GM13976 (cell line): ENCODE measurements around the gene ASXL3.

ENCODE experiments used
- DNase-seq: peaks from one replicate; pipeline ENCODE4 v3.0.0; 2012; ENCODE audit warnings: low spot score
- in situ Hi-C: fragments of 300-500 bp; cut with MboI; formaldehyde crosslinking; loops from one replicate; pipeline ENCODE4 v1.12.0; 2022; ENCODE audit warnings: low sequenced_read_pairs, mixed read lengths, inconsistent platforms; ENCODE audit not compliant: unreplicated experiment
- TF ChIP-seq, protein P1 (sequence below): IDR thresholded peaks from 2 replicates; pipeline ENCODE4 v1.5.1; 2012; ENCODE audit warnings: borderline replicate concordance, mild to moderate bottlenecking; ENCODE audit not compliant: insufficient read depth; ENCODE audit errors: extremely low read depth, missing control alignments, control extremely low read depth

The ASXL3 gene

DNA sequence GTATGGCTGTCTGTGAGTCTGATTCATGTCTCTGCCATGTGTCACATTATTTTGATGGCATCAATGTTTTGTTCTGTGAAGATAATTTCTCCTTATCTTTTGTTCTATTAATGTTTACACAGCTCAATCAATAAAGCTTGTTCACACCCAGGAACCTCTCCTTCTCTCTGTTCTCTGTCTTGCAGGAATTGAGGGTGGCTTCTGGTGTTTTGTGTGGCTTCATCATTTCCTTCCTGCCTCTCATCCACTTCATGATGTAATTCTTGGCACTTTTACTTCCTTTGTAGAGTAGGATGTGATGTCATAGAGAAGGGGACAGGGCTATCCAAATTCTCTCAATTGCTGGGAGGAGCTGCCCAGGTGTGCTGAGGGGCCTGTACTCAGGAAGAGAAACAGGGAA lies 27.2 kb downstream of the ASXL3 start:
- TF ChIP-seq, protein P1, sequence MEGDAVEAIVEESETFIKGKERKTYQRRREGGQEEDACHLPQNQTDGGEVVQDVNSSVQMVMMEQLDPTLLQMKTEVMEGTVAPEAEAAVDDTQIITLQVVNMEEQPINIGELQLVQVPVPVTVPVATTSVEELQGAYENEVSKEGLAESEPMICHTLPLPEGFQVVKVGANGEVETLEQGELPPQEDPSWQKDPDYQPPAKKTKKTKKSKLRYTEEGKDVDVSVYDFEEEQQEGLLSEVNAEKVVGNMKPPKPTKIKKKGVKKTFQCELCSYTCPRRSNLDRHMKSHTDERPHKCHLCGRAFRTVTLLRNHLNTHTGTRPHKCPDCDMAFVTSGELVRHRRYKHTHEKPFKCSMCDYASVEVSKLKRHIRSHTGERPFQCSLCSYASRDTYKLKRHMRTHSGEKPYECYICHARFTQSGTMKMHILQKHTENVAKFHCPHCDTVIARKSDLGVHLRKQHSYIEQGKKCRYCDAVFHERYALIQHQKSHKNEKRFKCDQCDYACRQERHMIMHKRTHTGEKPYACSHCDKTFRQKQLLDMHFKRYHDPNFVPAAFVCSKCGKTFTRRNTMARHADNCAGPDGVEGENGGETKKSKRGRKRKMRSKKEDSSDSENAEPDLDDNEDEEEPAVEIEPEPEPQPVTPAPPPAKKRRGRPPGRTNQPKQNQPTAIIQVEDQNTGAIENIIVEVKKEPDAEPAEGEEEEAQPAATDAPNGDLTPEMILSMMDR = no peak
- in situ Hi-C loops = no loop called here
- no peak for DNase-seq

DNA sequence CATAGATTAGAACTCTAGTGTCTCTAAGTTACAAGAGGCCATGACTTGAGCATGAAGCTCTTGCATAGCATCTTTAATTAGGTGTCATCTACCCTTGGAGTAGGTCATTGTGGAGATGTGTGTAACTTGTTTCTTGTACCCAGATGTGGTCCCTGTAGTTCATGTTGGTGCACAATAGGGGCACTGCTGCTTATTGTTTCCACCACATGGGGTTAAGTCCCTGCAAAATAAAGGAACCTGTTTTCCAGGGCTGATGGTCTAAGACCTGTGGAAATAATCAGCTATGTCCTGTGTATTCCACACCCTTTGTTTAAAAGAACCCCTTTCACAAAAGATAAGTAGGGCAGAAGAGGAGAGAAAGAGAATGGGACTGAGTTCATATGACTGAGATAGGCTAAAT lies 28.6 kb downstream of the ASXL3 start:
- DNase-seq = no peak
- in situ Hi-C loops = no loop called here
- TF ChIP-seq, protein P1 = no peak

DNA sequence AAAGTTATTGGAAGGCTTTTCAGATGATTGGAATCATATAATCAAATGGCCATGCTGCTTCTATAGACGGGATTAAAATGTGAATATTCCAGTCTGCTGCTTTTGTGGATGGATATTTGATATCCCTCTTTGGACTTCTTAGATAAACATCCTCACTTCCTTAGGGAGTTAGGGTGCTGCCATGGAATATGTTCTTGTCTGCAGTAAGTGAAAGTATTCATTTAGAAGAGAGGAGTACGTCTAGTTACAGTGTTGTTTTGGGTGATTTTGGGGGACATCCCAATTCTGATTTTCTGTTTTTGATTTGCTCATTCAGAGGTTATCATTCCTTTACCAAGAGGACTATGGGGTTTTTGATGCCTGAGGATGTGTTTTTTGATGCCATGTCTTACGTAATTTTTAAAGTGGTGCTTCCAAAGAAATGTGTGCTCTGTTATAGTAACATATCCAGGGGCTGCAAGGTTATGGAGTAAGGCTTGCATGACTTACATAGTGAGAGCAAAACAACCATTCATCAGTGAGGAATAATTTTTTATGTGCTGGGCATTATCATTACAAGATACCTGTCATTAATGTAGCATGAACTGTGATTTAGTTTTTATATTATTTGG lies 33.6 kb downstream of the ASXL3 start:
- in situ Hi-C loops = no loop called here
- TF ChIP-seq, protein P1 = no peak
- no peak for DNase-seq

DNA sequence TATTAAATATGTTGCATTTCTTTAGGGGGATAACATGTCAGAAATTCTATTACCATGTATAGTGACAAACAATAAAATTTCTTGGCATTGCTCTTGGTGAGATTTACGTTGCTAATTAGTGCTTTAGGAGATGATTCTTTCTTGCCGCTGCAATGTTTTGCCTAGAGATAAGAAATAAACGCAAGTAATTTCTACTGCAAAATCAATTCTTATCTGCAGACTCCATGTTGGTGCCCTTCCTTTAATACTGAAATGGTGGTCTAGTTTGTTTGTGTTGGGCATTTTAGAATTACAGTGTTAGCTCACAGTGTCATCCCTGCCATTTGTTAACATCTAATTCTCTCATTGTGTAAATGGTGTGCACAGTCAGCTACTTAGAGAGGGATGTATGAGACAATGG lies 34.6 kb downstream of the ASXL3 start:
- TF ChIP-seq, protein P1 = no peak
- no peak for DNase-seq
- in situ Hi-C loops = no loop called here

DNA sequence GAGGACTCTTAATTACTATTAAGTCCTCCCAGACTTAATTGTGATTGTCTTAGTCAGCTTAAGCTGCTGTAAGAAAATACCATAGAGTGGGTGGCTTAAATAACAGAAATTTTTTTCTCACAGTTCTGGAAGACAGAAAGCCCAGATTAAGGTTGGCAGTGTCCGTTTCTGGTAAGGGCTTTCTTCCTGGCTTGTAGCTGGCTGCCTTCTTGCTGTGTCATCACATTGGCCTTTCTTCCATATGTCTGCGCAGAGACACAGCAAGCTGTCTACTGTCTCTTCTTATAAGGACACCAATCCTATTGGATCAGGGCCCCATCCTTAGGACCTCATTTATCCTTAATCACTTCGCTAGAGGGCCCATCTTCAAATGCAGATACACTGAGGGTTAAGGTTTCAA lies 38.5 kb downstream of the ASXL3 start:
- TF ChIP-seq, protein P1 = no peak
- no peak for DNase-seq
- in situ Hi-C loops = no loop called here

DNA sequence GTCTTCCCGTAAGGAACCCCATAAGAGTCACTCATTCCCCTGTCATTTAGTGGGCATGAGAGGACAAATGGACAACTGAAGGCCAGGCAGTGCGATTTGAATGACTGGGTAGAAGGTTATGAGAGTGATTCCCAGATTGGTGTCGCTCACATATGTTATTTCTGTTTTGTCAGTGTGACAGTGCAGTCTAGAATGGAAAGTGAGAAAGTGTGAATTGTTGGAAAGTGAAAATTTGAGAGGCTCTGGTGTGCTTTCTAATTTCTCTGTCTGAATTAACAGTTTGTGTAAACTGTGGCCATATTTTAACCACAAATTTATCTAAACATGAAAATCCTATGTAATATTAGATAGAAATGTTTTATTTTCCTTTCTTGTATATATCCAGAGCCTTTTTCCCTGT lies 49.1 kb downstream of the ASXL3 start:
- in situ Hi-C loops = no loop called here
- TF ChIP-seq, protein P1 = no peak

More for the DNA sequence above, 49.1 kb downstream of the ASXL3 start:
- DNase-seq = no peak
